Vagina (tissue), 2 donors: Measurements from ENCODE around the gene CNNM1. TPM values are rescaled to one million over a fixed set of nuclear protein-coding genes. Genes with fewer than 3 reads are reported as not detected.

Experiments
- DNase-seq, 2 donors: peaks; one replicate each; pipeline ENCODE4 v3.0.0-alpha.2; 2017; ENCODE audit errors: extremely low spot score in 2 of 2
- H3K27ac ChIP-seq: fragments of 200-600 bp; sonication (generic); one replicate; pipeline ENCODE4 v1.5.1; 2019
- H3K27me3 ChIP-seq: fragments of 200-600 bp; sonication (generic); one replicate; pipeline ENCODE4 v1.5.1; 2019
- H3K36me3 ChIP-seq, 2 donors: fragments of 200-600 bp; sonication (generic); one replicate each; pipeline ENCODE4 v1.5.1; 2017 to 2019
- H3K4me1 ChIP-seq: fragments of 200-600 bp; sonication (generic); one replicate; pipeline ENCODE4 v1.5.1; 2019
- H3K4me3 ChIP-seq, 2 donors: fragments of 200-600 bp; sonication (generic); 1 replicate in 1 of 2; 2 replicates in 1 of 2; pipeline ENCODE4 v1.5.1; 2016 to 2019
- H3K9me3 ChIP-seq: fragments of 200-600 bp; sonication (generic); one replicate; pipeline ENCODE4 v1.5.1; 2019
- POLR2A ChIP-seq, 2 donors: fragments of 450-650 bp; IDR thresholded peaks; one replicate each; pipeline ENCODE4 v1.6.1; 2017; ENCODE audit warnings: antibody characterized with exemption in 2 of 2, mild to moderate bottlenecking in 2 of 2, moderate library complexity in 2 of 2
- POLR2AphosphoS5 ChIP-seq, 2 donors: sonication (generic); formaldehyde crosslinking; IDR thresholded peaks; one replicate each; pipeline ENCODE4 v1.9.0; 2017; ENCODE audit warnings: antibody characterized with exemption in 2 of 2, mild to moderate bottlenecking in 2 of 2, low read depth in 1 of 2; ENCODE audit not compliant: insufficient read depth in 1 of 2
- intact Hi-C: fragments of 100-400 bp; cut with DNase I; formaldehyde crosslinking; loops from one replicate; pipeline ENCODE4 v1.15.1; 2023
- total RNA-seq: library from RNA; depleted of rRNA; stranded (reverse); fragments of >200 nt; gene quantifications from one replicate; pipeline ENCODE4 v1.2.3, GENCODE V29; 2016
- TF ChIP-seq, protein P1 (sequence below), 3 experiments: fragments of 450-650 bp in 2 of 3; fragments of 200-600 bp in 1 of 3; sonication (generic) in 1 of 3; IDR thresholded peaks; one replicate each; pipeline ENCODE4 v1.5.1; 2017 to 2019; ENCODE audit warnings: antibody characterized with exemption in 3 of 3, mild to moderate bottlenecking in 2 of 3, moderate library complexity in 2 of 3

Gene CNNM1
- total RNA-seq, 1 donor from 2014 or later = 2.5 TPM

DNA sequence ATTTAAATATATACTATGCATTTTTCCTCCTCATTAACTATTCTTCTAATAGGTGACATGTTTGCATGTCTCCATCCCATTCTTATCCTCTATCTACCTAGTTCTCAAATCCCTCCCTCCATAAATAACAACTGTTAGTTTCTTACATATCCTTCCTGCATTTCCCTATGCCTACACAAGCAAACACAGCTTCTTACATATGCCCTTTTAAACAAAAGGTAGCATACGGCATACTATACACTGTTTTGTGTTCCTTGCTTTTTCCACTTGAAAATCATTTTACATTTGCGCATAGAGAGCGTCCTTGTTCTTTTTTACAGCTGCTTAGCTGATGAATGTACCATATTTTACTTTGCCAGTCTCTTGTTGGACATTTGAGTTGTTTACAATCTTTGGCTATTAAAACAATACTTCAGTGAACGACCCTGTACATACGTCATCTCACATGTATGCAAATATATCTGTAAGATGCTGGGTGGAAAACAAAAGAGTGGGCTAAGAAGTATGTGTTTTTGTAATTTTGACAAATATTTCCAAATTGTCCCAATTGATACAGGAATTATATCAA is 93.5 kb downstream of the CNNM1 start:
- TF ChIP-seq, protein P1, sequence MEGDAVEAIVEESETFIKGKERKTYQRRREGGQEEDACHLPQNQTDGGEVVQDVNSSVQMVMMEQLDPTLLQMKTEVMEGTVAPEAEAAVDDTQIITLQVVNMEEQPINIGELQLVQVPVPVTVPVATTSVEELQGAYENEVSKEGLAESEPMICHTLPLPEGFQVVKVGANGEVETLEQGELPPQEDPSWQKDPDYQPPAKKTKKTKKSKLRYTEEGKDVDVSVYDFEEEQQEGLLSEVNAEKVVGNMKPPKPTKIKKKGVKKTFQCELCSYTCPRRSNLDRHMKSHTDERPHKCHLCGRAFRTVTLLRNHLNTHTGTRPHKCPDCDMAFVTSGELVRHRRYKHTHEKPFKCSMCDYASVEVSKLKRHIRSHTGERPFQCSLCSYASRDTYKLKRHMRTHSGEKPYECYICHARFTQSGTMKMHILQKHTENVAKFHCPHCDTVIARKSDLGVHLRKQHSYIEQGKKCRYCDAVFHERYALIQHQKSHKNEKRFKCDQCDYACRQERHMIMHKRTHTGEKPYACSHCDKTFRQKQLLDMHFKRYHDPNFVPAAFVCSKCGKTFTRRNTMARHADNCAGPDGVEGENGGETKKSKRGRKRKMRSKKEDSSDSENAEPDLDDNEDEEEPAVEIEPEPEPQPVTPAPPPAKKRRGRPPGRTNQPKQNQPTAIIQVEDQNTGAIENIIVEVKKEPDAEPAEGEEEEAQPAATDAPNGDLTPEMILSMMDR (IDR thresholded peaks at IDR 0.05) = no peak
- TF ChIP-seq POLR2AphosphoS5 (IDR thresholded peaks at IDR 0.05; ENCODE audit: insufficient read depth in 1 of 2, low read depth in 1 of 2) = no peak
- no peak for TF ChIP-seq POLR2A (IDR thresholded peaks at IDR 0.05)
- no peak overlapping the region for H3K4me3 ChIP-seq
- intact Hi-C loops = no loop called here
- H3K27ac ChIP-seq = no peak overlapping the region
- H3K36me3 ChIP-seq = peaks cover 0 to 18% of the 10 kb centered on the region in 2 donors
- no peaks in the 10 kb centered on the region for H3K9me3 ChIP-seq
- no peaks in the 10 kb centered on the region for H3K4me1 ChIP-seq
- no peaks in the 10 kb centered on the region for H3K27me3 ChIP-seq
- DNase-seq = no peak

DNA sequence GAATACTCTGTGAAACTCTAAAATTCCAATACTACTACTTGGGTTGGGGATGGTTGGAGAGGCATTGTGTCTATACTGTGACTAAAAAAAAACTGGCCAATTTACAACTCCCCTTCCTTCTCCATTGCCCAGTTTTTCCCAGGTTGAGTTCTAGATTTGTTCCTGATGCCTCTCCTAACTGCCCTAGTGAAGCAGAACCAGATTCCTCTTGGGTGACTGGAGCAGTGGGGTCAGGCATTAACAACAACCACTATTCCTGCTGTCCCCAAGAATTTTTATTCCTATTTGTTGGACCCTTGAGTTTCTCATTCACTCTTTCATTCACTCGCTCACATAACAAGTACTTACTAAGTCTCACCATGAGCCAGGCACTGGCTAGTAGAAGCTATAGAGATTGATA is 95.5 kb downstream of the CNNM1 start:
- no peaks in the 10 kb centered on the region for H3K9me3 ChIP-seq

DNA sequence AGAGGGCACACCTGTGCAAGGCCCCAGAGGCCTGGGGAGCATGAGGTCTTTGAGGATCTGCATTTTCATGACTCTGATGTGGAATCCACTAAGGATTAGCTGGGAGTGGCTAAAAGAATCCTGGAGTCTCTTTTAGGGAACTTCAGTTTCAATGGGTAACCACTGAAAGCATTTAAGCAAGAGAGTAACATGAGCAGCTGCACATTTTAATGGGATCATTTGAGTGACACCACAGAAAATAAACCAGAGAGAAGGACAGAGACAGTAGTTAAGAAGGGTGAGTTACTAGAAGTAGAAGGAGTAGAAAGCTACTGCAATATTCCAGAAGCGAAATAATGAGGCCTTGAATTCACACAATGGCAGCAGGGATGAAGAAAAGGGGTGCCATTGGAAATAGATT is 96.0 kb downstream of the CNNM1 start:
- Histone ChIP-seq H3K4me1 (peaks cover 11% of the 10 kb centered on the region), H3K36me3 (peaks cover 0 to 7% of the 10 kb centered on the region in 2 donors), H3K27ac (no peak overlapping the region), H3K27me3 (no peaks in the 10 kb centered on the region), H3K4me3 (no peak overlapping the region), H3K9me3 (no peaks in the 10 kb centered on the region)
- intact Hi-C loops = no loop called here
- DNase-seq = no peak
- TF ChIP-seq POLR2AphosphoS5 (IDR thresholded peaks at IDR 0.05; ENCODE audit: insufficient read depth in 1 of 2, low read depth in 1 of 2) (no peak), POLR2A (IDR thresholded peaks at IDR 0.05) (no peak)

More for the DNA sequence above, 95.5 kb downstream of the CNNM1 start:
- no peak overlapping the region for H3K27ac ChIP-seq
- TF ChIP-seq, protein P1 (IDR thresholded peaks at IDR 0.05) = no peak
- no peak for DNase-seq
- peaks cover 6% of the 10 kb centered on the region for H3K4me1 ChIP-seq
- intact Hi-C loops = no loop called here
- peaks cover 0 to 10% of the 10 kb centered on the region in 2 donors for H3K36me3 ChIP-seq
- no peak overlapping the region for H3K4me3 ChIP-seq
- no peaks in the 10 kb centered on the region for H3K27me3 ChIP-seq

DNA sequence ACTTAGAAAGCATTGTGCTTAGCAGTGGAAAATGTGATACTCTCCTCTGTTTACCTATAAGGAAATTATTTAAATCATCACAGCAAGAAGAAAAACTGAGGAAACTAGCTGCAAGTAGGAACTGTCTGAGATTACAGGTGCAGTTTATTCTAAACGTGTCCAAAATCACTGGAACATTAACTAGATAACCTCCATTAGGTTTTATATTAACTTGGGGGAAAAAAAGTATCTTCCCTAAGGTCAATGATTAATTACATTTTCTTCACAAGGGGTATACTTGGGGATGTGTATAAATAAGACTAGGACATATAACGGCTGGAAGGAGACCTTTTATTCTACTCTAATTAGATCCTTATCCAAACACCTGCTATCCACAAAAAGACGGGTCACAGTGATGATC is 97.5 kb downstream of the CNNM1 start:
- no peak overlapping the region for H3K27ac ChIP-seq
- intact Hi-C loops = no loop called here
- H3K4me3 ChIP-seq = no peak overlapping the region
- peaks cover 18% of the 10 kb centered on the region for H3K4me1 ChIP-seq
- no peak for DNase-seq
- no peak for TF ChIP-seq POLR2A (IDR thresholded peaks at IDR 0.05)
- TF ChIP-seq POLR2AphosphoS5 (IDR thresholded peaks at IDR 0.05; ENCODE audit: insufficient read depth in 1 of 2, low read depth in 1 of 2) = no peak
- TF ChIP-seq, protein P1 (IDR thresholded peaks at IDR 0.05) = no peak
- no peaks in the 10 kb centered on the region for H3K27me3 ChIP-seq
- H3K9me3 ChIP-seq = no peaks in the 10 kb centered on the region
- peaks cover 0 to 7% of the 10 kb centered on the region in 2 donors for H3K36me3 ChIP-seq

DNA sequence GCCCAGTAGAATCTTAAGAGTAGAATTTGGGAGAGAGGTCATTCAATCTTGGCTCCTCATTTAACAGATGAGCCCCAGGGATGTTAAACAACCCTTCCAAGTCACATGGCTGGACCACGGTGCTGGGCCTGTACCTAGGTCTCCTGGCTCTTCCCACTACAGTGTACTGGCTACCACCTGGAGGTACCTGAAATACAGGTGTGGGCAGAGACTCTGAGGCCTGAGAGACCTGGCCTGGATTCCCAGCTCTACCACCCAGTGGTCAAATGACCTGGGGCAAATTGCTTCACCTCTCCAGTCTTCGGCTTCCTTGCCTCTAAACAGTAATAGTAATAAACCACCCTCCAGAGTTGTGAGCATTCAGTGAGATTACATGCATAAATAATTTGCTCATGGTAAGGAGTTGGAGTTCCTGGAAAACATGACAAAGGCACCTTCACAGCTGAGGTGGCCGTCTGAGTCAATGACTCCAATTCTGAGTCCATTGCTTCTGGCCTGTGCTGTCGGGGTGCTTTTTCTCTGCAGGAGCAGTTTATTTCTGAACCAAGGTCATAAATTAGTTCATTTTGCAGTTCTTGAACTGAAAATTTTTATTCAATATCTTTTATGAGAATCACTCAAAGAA is 98.5 kb downstream of the CNNM1 start:
- Histone ChIP-seq H3K27ac (no peak overlapping the region), H3K27me3 (no peaks in the 10 kb centered on the region), H3K9me3 (no peaks in the 10 kb centered on the region), H3K4me3 (no peak overlapping the region), H3K4me1 (peaks cover 26% of the 10 kb centered on the region), H3K36me3 (peaks cover 0 to 7% of the 10 kb centered on the region in 2 donors)
- DNase-seq = no peak
- TF ChIP-seq, protein P1 (IDR thresholded peaks at IDR 0.05) = no peak
- TF ChIP-seq POLR2A (IDR thresholded peaks at IDR 0.05) = no peak
- TF ChIP-seq POLR2AphosphoS5 (IDR thresholded peaks at IDR 0.05; ENCODE audit: insufficient read depth in 1 of 2, low read depth in 1 of 2) = no peak
- intact Hi-C loops = no loop called here
